T1000 (cell line): Measurements from ENCODE around the gene SLIT2.
A peak's percentile ranks its signal among the peaks of the same experiment; 100 is the strongest.

Experiments used
- DNase-seq: peaks from one replicate; lab custom pipeline; 2025; ENCODE audit warnings: mixed read lengths; lab: John Stamatoyannopoulos, UW

SLIT2 gene

GRCh38 chr4:20251796-20252655 is at the start of gene SLIT2:
SLIT2 (plus strand) TSS chr4:20251905; CDS start chr4:20253816, 1,911 bp downstream.
- peak; percentile 96 for DNase-seq

DNA sequence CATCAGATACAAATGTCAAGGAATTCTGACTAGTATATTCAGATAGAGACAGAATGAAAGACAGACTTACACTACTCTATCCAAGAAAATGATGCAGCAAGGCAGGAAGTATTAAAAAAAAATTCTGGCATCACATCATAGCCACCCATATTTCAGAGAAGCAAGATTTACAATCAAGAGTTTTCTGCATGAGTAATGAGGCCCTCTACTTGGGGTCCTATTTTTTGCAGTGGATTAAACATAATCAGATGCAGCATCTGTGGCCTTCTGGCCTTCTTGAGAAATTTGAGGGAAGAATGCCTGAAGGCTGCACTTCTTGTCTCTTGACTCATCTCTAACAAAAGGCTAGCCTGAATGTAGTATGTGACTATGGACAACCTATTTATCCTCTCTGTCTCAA is 48.2 kb upstream of the SLIT2 start:
- DNase-seq = peak; percentile 82

DNA sequence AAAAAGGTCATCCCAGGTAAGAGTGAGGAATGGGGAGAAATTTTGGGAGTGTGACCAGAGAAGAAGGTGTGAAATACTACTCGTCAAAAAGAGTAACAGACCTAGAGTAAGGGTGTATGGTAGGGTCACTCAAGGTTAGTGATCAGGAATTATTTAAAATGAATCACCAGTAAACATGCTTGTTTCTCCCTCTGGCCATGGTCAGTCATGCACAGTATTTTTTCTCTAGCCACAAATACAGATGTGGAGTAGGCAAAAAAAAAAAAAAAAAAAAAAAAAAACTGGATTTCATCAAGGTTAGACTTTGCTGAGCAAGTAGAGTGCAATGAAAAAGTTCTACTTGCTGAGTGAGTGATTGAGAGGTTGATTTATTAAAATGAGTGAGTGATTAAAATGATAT is 34.2 kb upstream of the SLIT2 start:
- DNase-seq = no peak

GRCh38 chr4:20217951-20218350 is 33.8 kb upstream of the SLIT2 start:
- DNase-seq = no peak

DNA sequence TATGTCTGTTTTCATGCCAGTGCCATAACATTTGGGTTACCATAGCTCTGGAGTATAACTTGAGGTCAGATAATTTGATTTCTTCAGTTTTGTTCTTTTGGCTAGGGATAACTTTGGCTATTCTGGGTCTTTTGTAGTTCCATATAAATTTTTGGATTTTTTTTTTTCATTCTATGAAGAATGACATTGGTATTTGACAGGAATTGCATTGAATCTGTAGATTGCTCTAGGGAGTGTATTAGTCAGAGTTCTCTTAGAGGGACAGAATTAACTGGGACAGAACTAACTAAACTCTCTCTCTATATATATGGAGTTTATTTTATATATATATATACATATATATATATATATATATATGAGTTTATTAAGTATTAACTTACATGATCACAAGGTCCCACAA is 32.2 kb upstream of the SLIT2 start:
- DNase-seq = no peak

GRCh38 chr4:20237894-20238537 is 13.7 kb upstream of the SLIT2 start:
- DNase-seq = no peak

- DNase-seq = peak; percentile 57
Observed at GRCh38 chr4:20248155-20248558, 3.5 kb upstream of the SLIT2 start.

- no peak for DNase-seq
Observed at GRCh38 chr4:20249333-20249732, 2.4 kb upstream of the SLIT2 start.

DNA sequence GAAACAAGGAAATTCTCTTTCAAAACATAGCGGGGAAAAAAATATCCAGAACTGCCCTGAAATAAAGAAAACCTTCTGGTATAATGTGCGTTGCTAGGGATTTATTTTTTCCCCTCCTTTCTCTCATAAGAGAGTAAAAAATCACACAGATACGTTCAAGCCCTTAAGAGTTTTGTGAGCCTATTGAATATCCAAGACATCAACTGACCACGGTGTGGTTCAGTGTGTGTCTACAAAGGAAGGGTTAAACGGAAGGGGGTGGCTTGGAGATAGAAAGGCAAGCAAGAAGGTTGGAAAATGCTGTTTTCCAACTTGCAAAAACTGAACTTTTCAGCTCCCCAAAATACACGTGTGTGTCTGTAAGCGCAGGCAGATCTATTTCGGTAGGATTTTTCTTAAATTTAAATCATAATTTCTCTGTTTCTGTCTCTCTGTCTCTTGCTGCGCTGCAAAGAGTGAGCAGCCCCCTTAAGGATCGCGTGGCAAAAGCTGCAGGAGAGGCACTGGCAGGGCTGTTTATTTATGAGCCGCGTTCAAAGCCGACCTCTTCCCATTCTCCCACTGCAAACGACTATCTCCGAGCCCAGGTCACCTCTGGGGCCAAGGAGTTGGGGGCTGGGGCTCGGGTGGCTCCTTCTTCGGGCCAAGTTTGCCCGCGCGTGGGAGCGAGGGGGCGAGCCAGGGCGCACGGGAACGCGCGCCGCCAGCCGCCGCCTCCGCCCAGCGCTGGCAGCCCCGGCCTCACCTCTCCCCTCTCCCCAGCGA is 492 bp upstream of the SLIT2 start:
- peak; percentile 36 for DNase-seq

DNA sequence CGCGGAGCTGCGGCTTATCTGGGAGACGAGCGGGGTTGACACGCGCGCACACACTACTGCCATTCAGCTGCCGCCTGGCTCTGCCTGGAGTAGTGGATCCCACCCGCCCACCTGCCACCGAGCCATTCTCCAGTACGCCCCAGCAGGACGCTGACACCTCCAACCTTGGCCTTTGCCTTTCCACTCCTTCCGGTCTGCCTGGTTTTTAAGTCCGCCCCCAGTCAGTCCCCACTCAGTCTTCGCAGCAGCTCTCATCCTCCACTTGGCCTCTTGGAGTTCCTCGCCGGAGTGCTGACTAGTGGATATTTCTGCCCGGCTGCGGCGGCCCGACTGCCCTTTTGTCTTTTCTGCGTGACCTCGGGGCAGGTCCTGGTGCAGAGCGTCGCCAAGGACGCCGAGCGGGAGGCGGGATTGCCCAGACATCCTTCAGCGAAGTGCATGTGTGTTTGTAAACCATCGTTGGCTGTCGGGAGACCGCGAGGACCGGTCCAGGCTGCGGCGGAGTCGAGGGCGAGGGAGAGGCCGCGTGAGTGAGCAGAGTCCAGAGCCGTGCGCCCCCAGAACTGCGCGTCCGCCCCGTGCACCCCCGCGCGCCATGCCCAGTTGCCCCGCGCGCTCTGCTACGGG is 1.1 kb downstream of the SLIT2 start:
- peak; percentile 47 for DNase-seq

DNA sequence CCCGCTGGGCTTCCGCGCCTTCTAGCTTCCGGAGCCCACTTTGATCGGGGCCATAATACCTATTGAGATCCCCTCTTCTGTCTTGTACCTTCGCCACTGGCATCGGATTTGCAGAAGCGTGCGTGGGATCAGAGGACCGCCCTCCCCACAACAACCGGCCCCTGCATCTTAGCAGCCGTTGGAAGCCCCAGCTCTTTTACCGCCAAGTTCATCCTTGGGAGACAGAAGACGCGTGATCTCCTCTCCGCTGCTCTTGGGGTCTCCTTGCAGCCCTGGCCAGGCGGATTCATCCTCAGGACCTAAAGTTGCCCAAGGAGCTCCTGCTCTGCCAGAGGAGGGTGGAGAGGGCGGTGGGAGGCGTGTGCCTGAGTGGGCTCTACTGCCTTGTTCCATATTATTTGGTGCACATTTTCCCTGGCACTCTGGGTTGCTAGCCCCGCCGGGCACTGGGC is 1.6 kb downstream of the SLIT2 start:
- peak; percentile 43 for DNase-seq

DNA sequence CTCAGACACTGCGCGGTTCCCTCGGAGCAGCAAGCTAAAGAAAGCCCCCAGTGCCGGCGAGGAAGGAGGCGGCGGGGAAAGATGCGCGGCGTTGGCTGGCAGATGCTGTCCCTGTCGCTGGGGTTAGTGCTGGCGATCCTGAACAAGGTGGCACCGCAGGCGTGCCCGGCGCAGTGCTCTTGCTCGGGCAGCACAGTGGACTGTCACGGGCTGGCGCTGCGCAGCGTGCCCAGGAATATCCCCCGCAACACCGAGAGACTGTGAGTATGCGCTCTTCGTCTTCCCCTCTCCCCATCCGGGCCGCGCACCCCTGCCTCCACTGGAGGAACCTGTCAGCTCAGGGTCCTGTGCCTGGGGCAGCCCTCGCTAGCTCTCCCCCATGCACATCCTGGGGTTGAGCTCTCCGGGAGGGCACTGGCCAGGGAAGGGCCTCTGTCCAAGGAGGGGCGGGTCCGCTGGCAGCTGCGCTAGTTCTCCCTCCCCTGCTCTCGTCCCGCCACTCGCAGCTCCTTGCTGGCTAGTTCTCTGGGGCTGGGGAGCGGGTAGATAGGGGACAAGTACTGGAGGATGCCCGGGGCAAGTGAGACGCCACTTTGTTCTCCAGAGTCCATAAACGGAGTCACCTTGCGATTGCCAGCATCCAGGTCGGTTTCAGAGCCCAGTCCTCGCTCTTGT is 2.2 kb downstream of the SLIT2 start:
- DNase-seq = peak; percentile 41

- DNase-seq = peak; percentile 36
Observed at GRCh38 chr4:20254511-20255250, 3.0 kb downstream of the SLIT2 start.

- no peak for DNase-seq
Observed at GRCh38 chr4:20255251-20255586, 3.5 kb downstream of the SLIT2 start.

DNA sequence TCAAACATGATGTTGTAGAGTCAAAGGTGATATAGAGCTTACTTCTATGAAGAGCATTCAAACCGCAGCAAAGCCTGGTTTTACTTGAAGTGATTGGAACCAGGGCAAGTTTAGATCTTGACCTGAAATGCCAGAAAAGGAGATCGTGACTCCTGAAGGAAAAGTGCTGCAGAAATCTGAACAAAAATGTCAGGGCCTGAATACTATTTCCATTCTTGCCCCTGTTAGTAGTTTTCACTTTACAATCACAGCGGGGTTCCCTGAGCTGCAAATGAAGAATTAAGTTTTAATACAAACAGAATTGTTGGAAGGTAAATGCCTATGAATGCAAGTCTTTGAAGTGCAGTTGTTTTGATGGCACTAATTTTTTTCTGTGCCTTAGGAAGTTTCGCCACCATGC is 4.1 kb downstream of the SLIT2 start:
- no peak for DNase-seq

DNA sequence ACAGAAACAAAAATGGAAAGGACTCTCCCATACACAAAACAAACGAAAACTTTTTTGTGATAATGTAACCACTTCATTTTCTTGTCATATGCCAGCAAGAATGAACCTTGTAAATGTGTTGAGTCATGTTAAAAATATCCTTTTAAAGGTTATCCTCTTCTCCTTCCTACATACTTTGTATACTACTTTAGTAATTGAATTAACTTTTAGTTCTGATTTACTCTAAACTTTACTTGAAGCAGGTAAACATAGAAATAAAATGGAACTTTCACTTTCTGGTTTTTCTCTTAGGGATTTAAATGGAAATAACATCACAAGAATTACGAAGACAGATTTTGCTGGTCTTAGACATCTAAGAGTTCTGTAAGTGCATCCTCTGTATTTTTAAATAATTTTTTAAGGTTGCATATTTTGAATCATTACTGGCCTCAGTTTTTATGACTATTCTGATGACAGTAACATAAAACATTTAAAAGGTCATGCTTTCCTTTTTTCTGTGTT is 4.7 kb downstream of the SLIT2 start:
- no peak for DNase-seq

DNA sequence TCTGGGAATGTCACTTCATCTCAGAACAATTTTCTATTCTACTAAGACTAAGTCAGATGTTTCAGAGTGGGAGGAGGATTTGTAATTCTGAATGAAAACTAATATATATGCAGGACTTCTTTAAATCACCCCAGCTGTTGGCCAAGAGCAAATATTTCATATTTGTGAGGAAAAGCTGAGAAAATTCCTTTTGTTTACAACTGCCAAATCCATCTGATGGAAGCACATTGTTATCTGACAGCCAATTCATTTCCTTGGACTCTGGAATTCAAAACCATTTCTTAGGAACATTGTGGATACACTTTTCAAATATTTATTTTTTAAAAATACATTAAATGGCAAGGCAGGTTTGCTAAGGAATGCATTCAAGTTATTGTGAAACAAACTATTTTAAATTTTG is 8.0 kb downstream of the SLIT2 start:
- no peak for DNase-seq

- DNase-seq = no peak
Observed at GRCh38 chr4:20260821-20261220, 9.1 kb downstream of the SLIT2 start.

- DNase-seq = no peak
Observed at GRCh38 chr4:20262221-20262620, 10.5 kb downstream of the SLIT2 start.

GRCh38 chr4:20264688-20265087 is 13.0 kb downstream of the SLIT2 start:
- no peak for DNase-seq

DNA sequence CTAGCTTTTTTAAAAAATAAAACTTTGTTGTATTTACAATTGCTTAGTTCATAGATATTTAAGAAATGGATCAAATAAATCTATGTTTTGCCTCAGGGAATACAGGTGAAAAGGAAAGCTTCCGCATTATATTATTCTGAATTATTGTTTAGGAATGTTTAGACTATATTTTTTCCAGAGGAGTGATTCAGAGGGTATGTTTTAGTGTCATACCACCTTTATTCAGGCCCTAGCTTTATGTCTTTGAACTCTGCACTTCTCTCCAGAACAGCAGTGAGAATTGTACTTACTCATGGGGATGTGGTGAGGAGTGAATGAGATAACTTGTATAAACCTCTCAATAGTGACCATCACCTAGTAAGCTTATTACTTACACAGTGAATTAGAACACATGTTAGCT is 14.0 kb downstream of the SLIT2 start:
- DNase-seq = no peak
